ENCODE measurements around the gene PLA2G2E.

PLA2G2E gene

GRCh38 chr1:19923137-19923952, at the start of gene PLA2G2E:
PLA2G2E (minus strand) TSS chr1:19923617; CDS start chr1:19923559, 58 bp downstream.
- no peak for ATAC-seq
- TF ChIP-seq PATZ1 (CRISPR knock-in tag; IDR thresholded peaks at IDR 0.05; ENCODE audit: borderline replicate concordance) (no peak), OSR1 (CRISPR knock-in tag; IDR thresholded peaks at IDR 0.05) (no peak), CREB5 (CRISPR knock-in tag; IDR thresholded peaks at IDR 0.05; ENCODE audit: low read depth) (no peak), TOX (CRISPR knock-in tag; IDR thresholded peaks at IDR 0.05; ENCODE audit: borderline replicate concordance) (no peak), TSHZ2 (CRISPR knock-in tag; IDR thresholded peaks at IDR 0.05) (no peak), RARB (CRISPR knock-in tag; IDR thresholded peaks at IDR 0.05) (no peak), ARNTL (CRISPR knock-in tag; IDR thresholded peaks at IDR 0.05; ENCODE audit: borderline replicate concordance, low read depth) (no peak), ESRRG (CRISPR knock-in tag; IDR thresholded peaks at IDR 0.05) (no peak), ZNF70 (CRISPR knock-in tag; IDR thresholded peaks at IDR 0.05) (no peak)

- no peak for ATAC-seq
These were observed 48.2 kb upstream of the PLA2G2E start for GRCh38 chr1:19971664-19972063.

More at GRCh38 chr1:19971664-19972063, 48.2 kb upstream of the PLA2G2E start:
- no peak for TF ChIP-seq TCF4 (CRISPR knock-in tag; IDR thresholded peaks at IDR 0.05; ENCODE audit: borderline replicate concordance)
- no peak for TF ChIP-seq CREB5 (CRISPR knock-in tag; IDR thresholded peaks at IDR 0.05; ENCODE audit: low read depth)
- no peak for TF ChIP-seq ZNF565 (CRISPR knock-in tag; conservative IDR thresholded peaks at IDR 0.05; ENCODE audit: low read depth)
- TF ChIP-seq ZFP3 (CRISPR knock-in tag; IDR thresholded peaks at IDR 0.05), result no peak
- TF ChIP-seq ZNF8 (CRISPR knock-in tag; IDR thresholded peaks at IDR 0.05), result no peak
- TF ChIP-seq BACH2 (CRISPR knock-in tag; IDR thresholded peaks at IDR 0.05; ENCODE audit: borderline replicate concordance), result no peak
- no peak for TF ChIP-seq PPARA (CRISPR knock-in tag; IDR thresholded peaks at IDR 0.05; ENCODE audit: borderline replicate concordance)
- no peak for TF ChIP-seq TSHZ2 (CRISPR knock-in tag; IDR thresholded peaks at IDR 0.05)
- TF ChIP-seq ARNTL (CRISPR knock-in tag; IDR thresholded peaks at IDR 0.05; ENCODE audit: borderline replicate concordance, low read depth), result no peak
- no peak for TF ChIP-seq RARB (CRISPR knock-in tag; IDR thresholded peaks at IDR 0.05)
- TF ChIP-seq TOX (CRISPR knock-in tag; IDR thresholded peaks at IDR 0.05; ENCODE audit: borderline replicate concordance), result no peak
- no peak for TF ChIP-seq ZFP30 (CRISPR knock-in tag; IDR thresholded peaks at IDR 0.05)
